ENCODE results near the gene S100A13.

Gene S100A13

GRCh38 chr1:153648000-153648643 lies 20.8 kb upstream of the S100A13 start:
- Histone ChIP-seq H3K4me3 (ENCODE audit: severe bottlenecking) (no peak overlapping the region), H3K27ac (ENCODE audit: poor library complexity, severe bottlenecking) (no peak overlapping the region), H3K4me1 (ENCODE audit: insufficient read depth, poor library complexity, severe bottlenecking) (peaks cover 5% of the 10 kb centered on the region), H3K27me3 (ENCODE audit: insufficient read depth, poor library complexity, severe bottlenecking) (no peaks in the 10 kb centered on the region), H3K9me3 (ENCODE audit: severe bottlenecking) (no peaks in the 10 kb centered on the region), H3K36me3 (ENCODE audit: low read depth) (peaks cover 28% of the 10 kb centered on the region)
- ATAC-seq (ENCODE audit: low read depth) (no peak), DNase-seq (ENCODE audit: low spot score) (no peak)
- no peak for TF ChIP-seq CTCF (IDR thresholded peaks at IDR 0.05; ENCODE audit: poor library complexity, severe bottlenecking)

- peaks cover 36% of the 10 kb centered on the region for H3K36me3 ChIP-seq (ENCODE audit: low read depth)
- ATAC-seq (ENCODE audit: low read depth): peak; percentile 28
These were observed 20.0 kb upstream of the S100A13 start for GRCh38 chr1:153647346-153647714.

GRCh38 chr1:153646672-153647345 lies 19.5 kb upstream of the S100A13 start:
- peak; percentile 21 for ATAC-seq (ENCODE audit: low read depth)
- no peaks in the 10 kb centered on the region for H3K27me3 ChIP-seq (ENCODE audit: insufficient read depth, poor library complexity, severe bottlenecking)
- no peak for TF ChIP-seq CTCF (IDR thresholded peaks at IDR 0.05; ENCODE audit: poor library complexity, severe bottlenecking)
- H3K36me3 ChIP-seq (ENCODE audit: low read depth): peaks cover 42% of the 10 kb centered on the region
- H3K4me1 ChIP-seq (ENCODE audit: insufficient read depth, poor library complexity, severe bottlenecking): no peaks in the 10 kb centered on the region
- no peak overlapping the region for H3K27ac ChIP-seq (ENCODE audit: poor library complexity, severe bottlenecking)
- no peaks in the 10 kb centered on the region for H3K9me3 ChIP-seq (ENCODE audit: severe bottlenecking)
- H3K4me3 ChIP-seq (ENCODE audit: severe bottlenecking): no peak overlapping the region
- DNase-seq (ENCODE audit: low spot score): no peak

More at GRCh38 chr1:153647346-153647714, 20.0 kb upstream of the S100A13 start:
- no peak for DNase-seq (ENCODE audit: low spot score)
- H3K27ac ChIP-seq (ENCODE audit: poor library complexity, severe bottlenecking): no peak overlapping the region
- TF ChIP-seq CTCF (IDR thresholded peaks at IDR 0.05; ENCODE audit: poor library complexity, severe bottlenecking): no peak
- no peaks in the 10 kb centered on the region for H3K9me3 ChIP-seq (ENCODE audit: severe bottlenecking)
- no peak overlapping the region for H3K4me3 ChIP-seq (ENCODE audit: severe bottlenecking)
- no peaks in the 10 kb centered on the region for H3K27me3 ChIP-seq (ENCODE audit: insufficient read depth, poor library complexity, severe bottlenecking)
- no peaks in the 10 kb centered on the region for H3K4me1 ChIP-seq (ENCODE audit: insufficient read depth, poor library complexity, severe bottlenecking)

- Histone ChIP-seq H3K27me3 (ENCODE audit: insufficient read depth, poor library complexity, severe bottlenecking) (no peaks in the 10 kb centered on the region), H3K4me3 (ENCODE audit: severe bottlenecking) (no peak overlapping the region), H3K36me3 (ENCODE audit: low read depth) (peaks cover 71% of the 10 kb centered on the region), H3K4me1 (ENCODE audit: insufficient read depth, poor library complexity, severe bottlenecking) (no peaks in the 10 kb centered on the region), H3K9me3 (ENCODE audit: severe bottlenecking) (no peaks in the 10 kb centered on the region), H3K27ac (ENCODE audit: poor library complexity, severe bottlenecking) (no peak overlapping the region)
- DNase-seq (ENCODE audit: low spot score) (no peak), ATAC-seq (ENCODE audit: low read depth) (no peak)
- TF ChIP-seq CTCF (IDR thresholded peaks at IDR 0.05; ENCODE audit: poor library complexity, severe bottlenecking): no peak
These were observed 16.5 kb upstream of the S100A13 start for GRCh38 chr1:153643816-153644215.

GRCh38 chr1:153643100-153643499 lies 15.8 kb upstream of the S100A13 start:
- Histone ChIP-seq H3K9me3 (ENCODE audit: severe bottlenecking) (no peaks in the 10 kb centered on the region), H3K4me3 (ENCODE audit: severe bottlenecking) (no peak overlapping the region), H3K27me3 (ENCODE audit: insufficient read depth, poor library complexity, severe bottlenecking) (no peaks in the 10 kb centered on the region), H3K4me1 (ENCODE audit: insufficient read depth, poor library complexity, severe bottlenecking) (no peaks in the 10 kb centered on the region), H3K36me3 (ENCODE audit: low read depth) (peaks cover 79% of the 10 kb centered on the region), H3K27ac (ENCODE audit: poor library complexity, severe bottlenecking) (no peak overlapping the region)
- ATAC-seq (ENCODE audit: low read depth) (no peak), DNase-seq (ENCODE audit: low spot score) (no peak)
- no peak for TF ChIP-seq CTCF (IDR thresholded peaks at IDR 0.05; ENCODE audit: poor library complexity, severe bottlenecking)

Data from RWPE2 (cell line).